Tongue (tissue), 2 donors: ENCODE data around the gene TSPAN31. TPM values are rescaled to one million over a fixed set of nuclear protein-coding genes. Genes with fewer than 3 reads are reported as not detected.
"Not testable (repeated sequence)": the region's sequence is repeated elsewhere in the genome, so short reads cannot be mapped to it uniquely, and the experiment has no call there.

ENCODE experiments used
- DNase-seq: peaks from one replicate; pipeline ENCODE4 v3.0.0-alpha.2; 2015
- total RNA-seq: library from RNA; depleted of rRNA; stranded (reverse); fragments of >200 nt; gene quantifications from one replicate; pipeline ENCODE4 v1.2.3, GENCODE V29; 2014

Gene TSPAN31
- total RNA-seq, 1 donor from 2014 or later: 57.0 TPM

DNA sequence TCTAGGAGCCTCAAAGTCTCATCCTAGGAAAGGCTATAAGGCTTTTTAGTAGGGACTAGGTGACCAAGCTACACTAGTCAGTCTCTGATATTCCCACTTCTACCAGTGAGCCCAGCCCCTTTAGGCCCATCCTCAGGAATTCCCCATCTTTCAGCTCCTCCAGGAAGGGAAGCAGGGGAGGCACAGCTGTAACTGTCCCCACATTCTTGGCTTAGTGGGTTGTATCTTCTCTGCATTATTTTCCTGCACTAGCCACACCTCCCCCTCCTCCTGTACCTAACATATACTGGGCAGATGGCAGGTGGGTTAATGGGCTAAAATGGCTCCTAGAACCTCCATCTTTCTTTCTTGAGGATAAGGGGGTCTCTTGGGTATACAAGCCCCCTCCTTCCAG lies 22.5 kb downstream of the TSPAN31 start:
- no peak for DNase-seq

DNA sequence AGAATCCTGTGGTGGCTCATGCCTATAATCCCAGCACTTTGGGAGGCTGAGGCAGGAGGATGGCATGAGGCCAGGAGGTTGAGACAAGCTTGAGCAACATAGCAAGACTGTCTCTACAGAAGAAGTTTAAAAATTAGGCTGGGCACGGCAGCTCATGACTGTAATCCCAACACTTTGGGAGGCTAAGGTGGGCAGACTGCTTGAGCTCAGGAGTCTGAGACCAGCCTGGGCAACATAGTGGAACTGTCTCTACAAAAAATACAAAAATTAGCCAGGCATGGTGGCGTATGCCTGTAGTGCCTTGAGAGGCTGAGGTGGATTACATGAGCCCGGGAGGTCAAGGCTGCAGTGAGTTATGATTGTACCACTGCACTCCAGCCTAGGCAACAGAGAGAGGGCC lies 23.0 kb downstream of the TSPAN31 start:
- DNase-seq: no peak

DNA sequence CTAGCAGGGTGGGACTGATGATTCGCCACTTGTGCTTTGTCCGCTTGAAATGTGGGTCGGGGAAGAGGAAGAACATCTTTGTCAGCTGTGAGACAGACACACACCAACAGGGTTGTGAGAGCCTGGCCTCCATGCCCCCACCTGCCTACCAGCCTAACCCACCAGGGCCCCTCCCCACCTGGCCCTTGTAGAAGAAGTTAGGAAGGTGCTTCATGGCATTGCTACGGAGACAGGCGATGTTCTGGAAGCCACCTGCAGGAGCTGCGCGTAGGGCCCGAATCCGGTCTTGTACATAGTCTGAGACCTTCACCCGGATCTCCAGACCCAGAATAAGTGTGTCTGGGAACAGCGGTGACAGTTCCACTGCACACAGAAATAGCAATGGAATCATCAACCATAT lies 24.8 kb downstream of the TSPAN31 start:
- DNase-seq: no peak

DNA sequence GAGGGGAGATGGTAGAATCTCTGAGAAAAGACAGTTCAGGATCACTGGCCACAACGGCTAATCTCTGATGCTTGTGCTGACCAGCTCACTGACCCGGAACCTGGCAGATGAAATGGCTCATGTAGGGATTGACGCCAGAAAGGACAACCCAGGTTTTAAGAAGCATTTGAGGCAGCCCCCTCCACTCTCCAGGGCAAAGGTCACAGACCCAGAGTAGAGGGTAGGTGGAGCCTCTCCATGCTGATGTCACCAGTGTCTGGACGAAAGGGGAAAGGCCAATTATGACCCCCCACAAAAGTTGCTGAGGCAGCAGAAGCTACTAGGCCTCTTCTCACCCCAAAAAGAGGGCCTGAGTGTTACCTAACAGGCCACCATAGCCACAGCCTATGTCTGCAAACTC lies 25.9 kb downstream of the TSPAN31 start:
- DNase-seq: no peak

DNA sequence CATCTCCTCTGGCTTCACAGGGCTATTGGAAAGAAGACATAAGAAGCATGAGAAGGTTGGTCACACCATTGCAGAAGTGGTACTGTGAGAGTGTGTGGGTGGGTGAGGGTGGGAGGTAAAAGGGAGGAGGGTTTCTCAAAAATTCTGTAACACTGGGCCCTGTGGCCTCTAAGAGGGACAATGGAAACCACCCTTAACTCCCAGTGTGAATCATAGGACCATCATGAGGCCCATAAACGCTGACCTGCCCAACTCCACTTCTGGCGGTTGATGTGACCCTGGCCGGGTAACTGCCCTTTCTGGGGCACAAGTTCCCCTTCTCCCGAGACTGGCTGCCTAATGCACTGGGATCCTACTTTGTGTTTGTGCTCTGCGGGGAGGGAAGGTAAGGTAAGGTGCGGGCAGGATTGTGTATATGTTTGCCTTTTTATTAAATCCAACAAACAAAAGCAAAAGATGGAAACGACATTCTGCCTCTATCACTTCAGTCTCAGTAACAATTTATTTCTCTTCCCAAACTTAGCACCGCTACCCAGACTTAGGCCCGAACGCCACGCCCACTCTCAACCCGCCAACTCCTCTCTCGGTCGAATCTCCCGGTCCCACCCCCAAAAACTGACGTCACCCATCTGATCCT lies 26.5 kb downstream of the TSPAN31 start:
- peak; percentile 97 for DNase-seq

DNA sequence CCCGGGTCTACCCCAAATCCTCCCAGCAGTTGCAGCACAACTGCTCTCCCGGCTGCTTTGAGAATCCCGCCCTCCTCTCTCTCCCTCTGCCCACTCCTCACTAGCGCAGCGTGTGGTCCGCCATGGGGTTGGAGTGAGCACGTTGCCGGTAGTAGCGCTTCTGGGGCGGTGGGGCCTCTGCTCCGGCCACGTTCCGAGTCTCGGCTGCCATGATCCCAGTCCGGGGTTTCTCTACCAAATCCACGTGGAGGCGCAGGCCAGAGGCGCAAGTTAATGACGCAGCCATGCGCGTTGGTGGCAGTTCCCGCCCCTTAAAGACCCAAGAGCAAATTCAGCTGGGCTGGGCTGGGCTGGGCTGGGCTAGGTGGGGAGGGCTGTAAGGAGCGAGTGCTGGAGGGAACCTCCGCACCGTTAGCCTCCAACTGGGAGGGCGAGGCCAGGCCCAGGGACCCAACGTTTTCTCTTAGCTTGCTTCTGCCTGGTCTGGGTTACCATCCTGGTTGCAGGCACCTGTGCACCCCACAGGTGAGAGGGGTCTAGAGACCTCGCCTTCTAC lies 27.1 kb downstream of the TSPAN31 start, which contains the start of gene METTL1:
TSS of gene METTL1 (minus strand) at position 233 of the 556 bp plus-strand sequence. CDS start at position 211, 22 bp downstream.
- DNase-seq: peak; percentile 99

GRCh38 chr12:57772429-57773322 lies 27.8 kb downstream of the TSPAN31 start, which contains the start of gene EEF1AKMT3:
EEF1AKMT3 (plus strand) TSS chr12:57772614; CDS start chr12:57772725, 111 bp downstream.
- DNase-seq: peak; percentile 71

- not testable (repeated sequence) for DNase-seq
Observed at GRCh38 chr12:57774634-57775033, 29.8 kb downstream of the TSPAN31 start.

GRCh38 chr12:57775044-57775443 lies 30.2 kb downstream of the TSPAN31 start:
- no peak for DNase-seq

GRCh38 chr12:57775563-57776246 lies 30.9 kb downstream of the TSPAN31 start:
- no peak for DNase-seq

DNA sequence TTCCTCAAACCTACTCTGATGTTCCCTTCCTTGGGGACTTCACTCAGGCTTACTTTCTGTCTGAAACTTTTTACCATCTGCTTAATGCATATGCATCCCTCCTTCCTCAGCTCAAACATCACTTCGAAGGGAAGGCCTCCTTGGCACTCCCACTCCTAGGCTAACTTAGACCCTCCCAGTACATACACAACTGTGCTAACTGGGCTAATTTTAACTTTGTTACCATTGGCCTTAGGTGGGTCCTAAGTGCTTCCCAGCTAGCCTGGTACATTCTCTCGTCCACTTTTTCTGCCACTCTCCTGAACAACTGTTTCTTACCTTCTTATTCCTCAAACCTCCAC lies 31.4 kb downstream of the TSPAN31 start:
- DNase-seq: no peak

DNA sequence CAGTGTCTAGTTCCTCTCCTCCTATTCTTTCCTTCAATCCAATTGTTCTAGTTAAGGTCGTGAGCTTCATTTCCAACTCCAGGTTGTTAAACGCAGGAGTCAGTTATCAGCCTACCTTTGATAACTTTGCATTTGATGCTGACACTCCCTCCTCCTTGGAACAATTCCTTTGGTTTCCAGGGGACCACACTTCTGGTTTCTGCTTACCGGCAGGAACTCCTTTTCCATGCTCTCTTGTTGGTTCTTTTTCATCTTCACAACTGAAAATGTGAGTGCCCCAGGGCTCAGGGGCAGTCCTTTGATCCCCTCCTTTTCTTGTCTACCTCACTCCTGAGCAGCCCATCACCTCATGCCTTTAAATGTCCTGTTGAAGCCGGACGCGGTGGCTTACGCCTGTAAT lies 32.5 kb downstream of the TSPAN31 start:
- no peak for DNase-seq

GRCh38 chr12:57777911-57778310 lies 33.1 kb downstream of the TSPAN31 start:
- DNase-seq: no peak

- DNase-seq: no peak
Observed at GRCh38 chr12:57779736-57780135, 34.9 kb downstream of the TSPAN31 start.

DNA sequence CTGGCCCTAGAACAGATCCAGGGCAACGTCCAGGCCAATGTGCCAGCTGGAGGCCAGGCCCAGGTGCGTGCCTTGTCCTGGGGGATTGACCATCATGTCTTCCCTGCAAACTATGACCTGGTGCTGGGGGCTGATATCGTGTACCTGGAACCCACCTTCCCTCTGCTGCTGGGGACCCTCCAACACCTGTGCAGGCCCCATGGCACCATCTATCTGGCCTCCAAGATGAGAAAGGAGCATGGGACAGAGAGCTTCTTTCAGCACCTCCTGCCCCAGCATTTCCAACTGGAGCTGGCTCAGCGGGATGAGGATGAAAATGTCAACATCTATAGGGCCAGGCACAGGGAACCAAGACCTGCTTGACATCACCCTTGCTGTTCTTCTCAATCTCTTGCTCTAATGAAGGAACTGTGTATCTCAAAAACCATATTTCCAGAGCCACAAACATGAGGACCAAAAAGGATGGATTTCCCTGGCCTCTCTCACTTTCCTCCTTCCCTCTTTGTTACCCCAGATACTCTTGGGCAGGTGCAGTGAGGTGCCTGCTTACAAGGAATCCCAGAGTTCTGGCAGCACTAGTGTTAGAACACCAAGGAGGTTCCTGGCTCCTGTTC lies 35.6 kb downstream of the TSPAN31 start:
- no peak for DNase-seq

- DNase-seq: no peak
Observed at GRCh38 chr12:57781244-57781643, 36.4 kb downstream of the TSPAN31 start.

GRCh38 chr12:57781801-57782200 lies 37.0 kb downstream of the TSPAN31 start:
- no peak for DNase-seq

DNA sequence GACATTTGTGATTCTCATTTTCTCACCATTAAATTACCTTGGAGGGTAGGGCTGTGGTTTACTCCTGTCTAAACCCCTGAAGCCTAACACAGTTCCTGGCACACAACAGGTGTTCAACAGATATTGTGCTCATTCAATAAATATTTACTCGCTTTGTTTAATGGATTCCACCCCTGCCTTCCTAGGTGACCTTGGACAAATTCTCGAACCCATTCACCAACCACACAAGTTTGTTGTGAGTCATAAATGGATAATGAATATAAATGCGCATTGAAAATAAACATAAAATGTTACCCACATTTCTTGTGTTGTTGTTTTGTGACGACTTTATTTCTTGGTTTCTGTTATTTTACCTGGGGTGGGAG lies 37.4 kb downstream of the TSPAN31 start:
- no peak for DNase-seq

DNA sequence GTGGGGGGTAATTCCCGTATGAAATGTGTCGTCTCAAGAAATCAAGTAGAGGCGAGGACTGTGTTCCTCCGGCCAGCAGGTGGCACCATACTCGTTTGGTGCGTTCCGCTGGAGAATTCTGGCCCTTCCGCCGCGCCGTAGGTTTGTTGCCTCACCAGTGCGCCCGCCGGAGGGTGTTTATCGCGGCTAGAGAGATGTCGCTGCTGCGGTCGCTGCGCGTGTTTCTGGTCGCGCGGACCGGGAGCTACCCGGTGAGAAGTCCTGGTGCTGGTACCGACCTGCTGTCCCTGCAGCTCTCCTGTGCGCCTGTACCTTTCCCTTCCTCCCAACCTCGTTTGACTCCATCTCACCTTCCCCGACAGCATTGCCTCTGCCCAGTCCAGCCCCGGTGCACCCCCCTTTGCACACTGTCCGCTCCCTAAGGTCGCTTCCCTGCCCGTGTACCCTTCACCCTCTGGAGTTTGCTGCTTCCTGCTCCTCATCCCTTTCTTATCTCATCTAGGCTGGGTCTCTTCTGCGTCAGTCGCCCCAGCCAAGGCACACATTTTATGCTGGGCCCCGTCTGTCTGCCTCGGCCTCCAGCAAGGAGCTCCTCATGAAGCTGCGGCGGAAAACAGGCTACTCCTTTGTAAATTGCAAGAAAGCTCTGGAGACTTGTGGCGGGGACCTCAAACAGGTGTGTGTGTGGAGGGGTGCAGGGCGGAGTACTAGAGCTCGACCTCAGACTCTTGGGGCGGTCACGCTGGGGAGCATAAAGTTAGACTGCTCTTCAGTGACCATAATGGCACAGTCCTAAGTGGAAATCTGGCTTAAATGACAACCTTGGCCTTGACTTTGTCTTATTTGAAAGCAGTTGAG lies 38.0 kb downstream of the TSPAN31 start, which contains the start of gene TSFM:
TSS of gene TSFM (plus strand) at position 180 of the 858 bp plus-strand sequence. CDS start at position 195, 15 bp downstream.
- peak; percentile 98 for DNase-seq

- DNase-seq: no peak
Observed at GRCh38 chr12:57783466-57783801, 38.6 kb downstream of the TSPAN31 start.

DNA sequence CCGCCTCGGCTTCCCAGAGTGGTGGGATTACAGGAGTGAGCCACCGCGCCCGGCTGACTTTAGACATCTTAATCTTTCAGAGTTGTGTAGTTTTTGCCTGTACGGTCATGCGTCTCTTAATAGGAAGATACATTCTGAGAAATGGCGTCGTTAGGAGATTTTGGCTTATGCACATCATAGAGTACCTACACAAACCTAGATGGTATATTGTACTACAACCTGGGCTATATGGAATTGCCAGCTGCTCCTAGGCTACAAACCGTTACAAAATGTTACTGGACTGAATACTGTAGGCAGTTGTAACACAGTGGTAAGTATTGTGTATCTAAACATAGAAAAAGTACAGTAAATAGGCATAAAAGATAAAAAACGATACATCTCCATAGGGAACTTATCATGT lies 39.0 kb downstream of the TSPAN31 start:
- DNase-seq: no peak
